Forelimb muscle (tissue), 1 donor: ENCODE data around the gene ANKRD44. TPM values are rescaled to one million over a fixed set of nuclear protein-coding genes. Genes with fewer than 3 reads are reported as not detected.
"Not testable (repeated sequence)": the region's sequence is repeated elsewhere in the genome, so short reads cannot be mapped to it uniquely, and the experiment has no call there.

Experiments used
- DNase-seq: peaks from one replicate; pipeline ENCODE4 v3.0.0-alpha.2; 2013; ENCODE audit warnings: low read depth
- polyA plus RNA-seq: library from polyadenylated mRNA; unstranded; fragments of 120-200 nt; gene quantifications from one replicate; pipeline ENCODE4 v1.2.1, GENCODE V29; 2013; ENCODE audit not compliant: insufficient read length

ANKRD44 gene
- polyA plus RNA-seq, 1 donor: 18.1 TPM

- DNase-seq: no peak
Observed at GRCh38 chr2:197030090-197030489, 280.5 kb downstream of the ANKRD44 start.

GRCh38 chr2:197028633-197029032 is 281.9 kb downstream of the ANKRD44 start:
- no peak for DNase-seq

GRCh38 chr2:197028230-197028629 is 282.4 kb downstream of the ANKRD44 start:
- no peak for DNase-seq

GRCh38 chr2:197024206-197024605 is 286.4 kb downstream of the ANKRD44 start:
- DNase-seq: no peak

GRCh38 chr2:197020921-197021320 is 289.7 kb downstream of the ANKRD44 start:
- DNase-seq: not testable (repeated sequence)

GRCh38 chr2:197013098-197013497 is 297.5 kb downstream of the ANKRD44 start:
- DNase-seq: no peak

GRCh38 chr2:197011801-197012641 is 298.6 kb downstream of the ANKRD44 start:
- no peak for DNase-seq

GRCh38 chr2:197011021-197011417 is 299.6 kb downstream of the ANKRD44 start:
- no peak for DNase-seq

GRCh38 chr2:197010200-197011020 is 300.2 kb downstream of the ANKRD44 start:
- no peak for DNase-seq

- not testable (repeated sequence) for DNase-seq
Observed at GRCh38 chr2:197008741-197009341, 301.7 kb downstream of the ANKRD44 start.

GRCh38 chr2:197007716-197008628 is 302.6 kb downstream of the ANKRD44 start:
- no peak for DNase-seq

- DNase-seq: no peak
Observed at GRCh38 chr2:197001921-197002320, 308.7 kb downstream of the ANKRD44 start.

- DNase-seq: no peak
Observed at GRCh38 chr2:196995757-196996314, 314.7 kb downstream of the ANKRD44 start.

- no peak for DNase-seq
Observed at GRCh38 chr2:196994764-196995163, 315.8 kb downstream of the ANKRD44 start.

- DNase-seq: no peak
Observed at GRCh38 chr2:196993617-196994016, 317.0 kb downstream of the ANKRD44 start.

GRCh38 chr2:196992466-196992865 is 318.1 kb downstream of the ANKRD44 start:
- no peak for DNase-seq

GRCh38 chr2:196990788-196991461 is 319.7 kb downstream of the ANKRD44 start:
- DNase-seq: no peak

GRCh38 chr2:196990092-196990491 is 320.5 kb downstream of the ANKRD44 start:
- no peak for DNase-seq

- no peak for DNase-seq
Observed at GRCh38 chr2:196989496-196989895, 321.1 kb downstream of the ANKRD44 start.

GRCh38 chr2:196988639-196989038 is 321.9 kb downstream of the ANKRD44 start:
- no peak for DNase-seq
